ENCODE results near the gene DLGAP1.

DNA sequence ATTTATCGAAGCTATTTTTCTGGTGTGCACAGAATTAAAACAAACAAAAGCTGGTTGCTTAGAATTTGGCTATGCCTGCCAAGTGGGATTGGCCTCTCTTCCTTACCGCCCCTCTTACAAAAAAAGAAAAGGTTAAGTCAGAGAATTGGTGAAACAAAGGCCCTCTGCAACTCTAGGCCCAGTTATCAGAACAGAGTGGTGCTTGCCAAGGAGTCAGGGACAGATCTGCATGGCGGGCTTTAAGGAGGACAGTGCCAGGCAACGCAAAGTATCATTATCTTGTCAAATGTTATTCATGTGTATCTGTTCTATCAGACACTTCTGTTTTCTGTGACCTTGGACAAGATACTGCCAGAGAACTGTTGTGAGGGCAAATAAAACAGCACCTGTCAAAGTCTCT, 926.9 kb downstream of the DLGAP1 start:
- TF ChIP-seq POLR2A (IDR thresholded peaks at IDR 0.05) (no peak), EP300 (IDR thresholded peaks at IDR 0.05) (no peak), POLR2AphosphoS5 (IDR thresholded peaks at IDR 0.05) (no peak)
- TF ChIP-seq, protein P1, sequence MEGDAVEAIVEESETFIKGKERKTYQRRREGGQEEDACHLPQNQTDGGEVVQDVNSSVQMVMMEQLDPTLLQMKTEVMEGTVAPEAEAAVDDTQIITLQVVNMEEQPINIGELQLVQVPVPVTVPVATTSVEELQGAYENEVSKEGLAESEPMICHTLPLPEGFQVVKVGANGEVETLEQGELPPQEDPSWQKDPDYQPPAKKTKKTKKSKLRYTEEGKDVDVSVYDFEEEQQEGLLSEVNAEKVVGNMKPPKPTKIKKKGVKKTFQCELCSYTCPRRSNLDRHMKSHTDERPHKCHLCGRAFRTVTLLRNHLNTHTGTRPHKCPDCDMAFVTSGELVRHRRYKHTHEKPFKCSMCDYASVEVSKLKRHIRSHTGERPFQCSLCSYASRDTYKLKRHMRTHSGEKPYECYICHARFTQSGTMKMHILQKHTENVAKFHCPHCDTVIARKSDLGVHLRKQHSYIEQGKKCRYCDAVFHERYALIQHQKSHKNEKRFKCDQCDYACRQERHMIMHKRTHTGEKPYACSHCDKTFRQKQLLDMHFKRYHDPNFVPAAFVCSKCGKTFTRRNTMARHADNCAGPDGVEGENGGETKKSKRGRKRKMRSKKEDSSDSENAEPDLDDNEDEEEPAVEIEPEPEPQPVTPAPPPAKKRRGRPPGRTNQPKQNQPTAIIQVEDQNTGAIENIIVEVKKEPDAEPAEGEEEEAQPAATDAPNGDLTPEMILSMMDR (IDR thresholded peaks at IDR 0.05) = no peak
